ENCODE results near the gene LPAR1.
"Not testable (repeated sequence)": the region's sequence is repeated elsewhere in the genome, so short reads cannot be mapped to it uniquely, and the experiment has no call there.

Gene LPAR1

DNA sequence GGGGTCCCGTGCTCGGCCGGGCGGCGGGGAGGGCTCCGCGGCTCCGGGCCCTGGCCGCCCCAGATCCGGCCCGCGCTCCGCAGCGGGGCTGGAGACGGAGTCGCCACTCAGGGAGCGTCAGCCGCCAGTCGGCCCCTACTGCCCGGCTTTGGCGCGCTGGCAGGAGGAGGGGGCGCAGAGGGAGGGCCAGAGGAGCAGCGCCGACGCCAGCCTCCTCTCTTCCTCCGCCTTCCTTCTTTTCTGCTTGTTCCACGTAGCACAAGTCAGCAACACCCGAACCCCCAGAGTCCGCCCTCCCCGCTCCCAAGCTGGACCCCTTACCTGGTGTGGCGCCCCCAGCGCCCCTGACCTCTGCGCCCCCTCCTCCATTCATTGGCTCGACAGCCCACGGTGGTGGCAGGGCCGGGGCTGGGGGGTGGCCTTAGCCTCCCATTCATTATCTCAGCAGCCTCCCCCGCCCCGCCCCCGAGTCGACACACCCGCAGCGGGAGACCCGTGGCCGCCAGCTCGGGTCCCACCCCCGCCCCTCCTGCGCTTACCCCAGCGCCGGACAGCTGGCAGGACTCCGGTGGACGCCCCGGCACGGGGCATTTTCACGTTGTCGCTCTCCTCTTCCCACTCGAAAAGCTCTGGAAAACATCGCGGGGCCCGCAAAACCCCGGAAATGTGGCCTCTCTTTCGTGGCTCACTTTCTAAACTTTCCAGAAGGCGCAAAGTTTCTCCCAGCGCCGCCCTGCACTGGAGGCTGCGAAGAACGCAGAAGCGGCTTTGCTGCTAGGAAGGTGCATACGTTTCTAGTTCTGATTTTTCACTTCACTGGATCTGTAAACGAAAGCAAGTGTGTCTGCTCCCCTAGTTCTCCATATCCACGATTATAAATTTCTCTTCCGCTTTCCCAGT lies at the start of gene LPAR1:
Gene LPAR1 (minus strand): TSS at position 140 of the 900 bp plus-strand sequence. CDS start 66,353 bp downstream, outside the sequence.
- peak; percentile 45 for DNase-seq

GRCh38 chr9:111078391-111079038 lies 40.2 kb upstream of the LPAR1 start:
- no peak for DNase-seq

DNA sequence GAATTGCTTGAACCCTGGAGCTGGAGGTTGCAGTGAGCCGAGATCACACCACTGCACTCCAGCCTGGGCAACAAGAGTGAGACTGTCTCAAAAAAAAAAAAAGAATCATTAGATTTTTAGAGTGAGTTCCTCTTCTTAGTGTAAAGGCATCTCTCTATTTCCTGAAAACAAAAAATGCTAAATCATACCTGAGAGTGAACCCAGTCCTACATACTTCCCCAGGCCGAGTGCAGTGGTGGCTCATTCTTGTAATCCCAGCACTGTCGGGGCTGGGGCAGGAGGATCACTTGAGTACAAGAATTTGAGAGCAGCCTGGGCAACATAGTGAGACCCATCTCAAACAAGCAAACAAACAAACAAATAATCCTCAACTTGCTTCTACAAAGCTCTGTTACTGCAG lies 38.2 kb upstream of the LPAR1 start:
- no peak for DNase-seq

DNA sequence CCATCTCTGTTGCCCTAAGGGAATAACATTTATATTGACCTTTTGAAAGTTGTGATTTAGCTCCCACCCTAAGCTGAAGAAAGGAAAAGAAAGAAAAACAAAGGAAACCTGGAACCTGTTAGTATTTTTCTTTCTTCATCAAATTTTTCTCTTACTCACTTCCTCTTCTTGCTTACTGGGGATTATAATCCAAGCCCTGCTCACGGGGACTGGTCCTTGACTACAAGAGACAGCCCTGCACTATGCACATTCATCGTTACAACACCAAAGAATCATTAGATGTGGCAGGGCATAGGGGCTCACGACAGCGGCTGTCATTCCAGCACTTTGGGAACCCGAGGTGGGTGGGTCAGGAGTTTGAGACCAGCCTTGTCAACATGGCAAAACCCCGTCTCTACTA lies 37.8 kb upstream of the LPAR1 start:
- DNase-seq, result no peak

GRCh38 chr9:111074395-111074794 lies 36.1 kb upstream of the LPAR1 start:
- no peak for DNase-seq

- DNase-seq, result no peak
Measured at GRCh38 chr9:111069183-111069582, 30.9 kb upstream of the LPAR1 start.

DNA sequence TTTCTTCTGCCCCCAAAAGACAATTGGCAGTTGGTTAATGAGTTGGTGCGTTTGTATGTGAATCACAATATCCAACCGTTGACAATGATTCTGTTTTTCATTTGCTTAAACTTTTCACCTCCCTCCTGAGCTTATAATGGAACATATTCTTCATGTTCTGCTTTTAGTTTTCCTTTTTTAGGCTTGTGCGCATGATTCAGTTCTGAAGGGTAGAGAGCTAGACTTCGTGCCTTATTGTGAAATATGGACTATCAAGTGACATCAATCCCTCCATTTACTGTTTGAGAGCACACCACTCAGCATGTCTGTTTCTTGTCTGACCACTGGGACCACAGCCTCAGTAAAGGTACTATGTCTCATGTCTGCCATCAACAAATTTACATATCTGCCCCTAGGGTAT lies 30.5 kb upstream of the LPAR1 start:
- no peak for DNase-seq

- no peak for DNase-seq
Measured at GRCh38 chr9:111068383-111068730, 30.1 kb upstream of the LPAR1 start.

DNA sequence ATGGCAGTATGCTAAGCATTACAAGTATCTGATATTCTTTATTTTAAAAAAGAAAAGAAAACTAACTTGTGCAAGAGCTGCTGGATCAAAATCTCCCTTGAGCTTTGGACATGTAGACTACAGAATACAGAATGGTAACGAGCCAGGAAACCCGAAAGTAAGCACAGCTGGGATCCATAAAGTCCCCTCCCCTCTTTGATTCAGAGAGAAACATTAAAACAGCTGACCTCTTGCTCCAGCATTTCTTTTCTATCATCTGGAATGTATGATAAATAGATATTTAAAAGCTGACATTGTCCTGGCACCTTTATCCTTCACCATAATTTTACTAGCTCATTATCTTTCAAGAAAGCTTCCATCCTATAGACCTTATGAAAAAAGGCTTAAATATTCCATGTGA lies 28.2 kb upstream of the LPAR1 start:
- DNase-seq, result no peak

- no peak for DNase-seq
Measured at GRCh38 chr9:111065414-111065813, 27.1 kb upstream of the LPAR1 start.

DNA sequence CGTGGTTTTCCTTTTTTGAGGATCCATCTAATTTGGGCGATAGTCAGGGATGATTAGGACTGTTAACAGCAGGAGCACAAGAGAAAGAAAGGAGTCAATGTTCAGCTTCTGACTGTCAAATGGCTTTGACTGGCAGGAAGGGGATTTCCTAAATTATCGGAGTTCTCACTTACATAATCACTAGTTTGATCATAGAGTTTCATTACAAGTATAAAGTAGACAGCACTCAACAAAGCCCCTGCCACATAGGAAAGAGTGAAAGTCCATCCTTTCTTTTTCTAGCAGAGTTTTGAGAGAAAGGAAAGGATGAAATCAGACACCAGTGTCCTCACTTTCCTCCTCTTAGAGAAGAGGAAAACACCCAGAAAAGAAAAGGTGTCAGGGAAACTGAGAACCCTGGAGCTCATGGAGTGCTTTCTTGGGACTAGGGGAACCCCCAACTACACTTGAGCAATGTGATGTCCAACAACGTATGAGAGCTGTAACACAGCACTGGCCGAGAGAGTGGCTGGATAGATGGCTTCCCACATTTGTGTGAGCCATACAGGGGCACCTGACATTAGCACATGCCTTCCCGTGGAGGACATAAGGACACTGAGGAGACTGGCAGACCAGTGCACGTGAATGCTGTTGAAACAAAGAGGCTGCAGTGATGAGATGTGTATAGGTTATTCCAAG lies 26.0 kb upstream of the LPAR1 start:
- no peak for DNase-seq

DNA sequence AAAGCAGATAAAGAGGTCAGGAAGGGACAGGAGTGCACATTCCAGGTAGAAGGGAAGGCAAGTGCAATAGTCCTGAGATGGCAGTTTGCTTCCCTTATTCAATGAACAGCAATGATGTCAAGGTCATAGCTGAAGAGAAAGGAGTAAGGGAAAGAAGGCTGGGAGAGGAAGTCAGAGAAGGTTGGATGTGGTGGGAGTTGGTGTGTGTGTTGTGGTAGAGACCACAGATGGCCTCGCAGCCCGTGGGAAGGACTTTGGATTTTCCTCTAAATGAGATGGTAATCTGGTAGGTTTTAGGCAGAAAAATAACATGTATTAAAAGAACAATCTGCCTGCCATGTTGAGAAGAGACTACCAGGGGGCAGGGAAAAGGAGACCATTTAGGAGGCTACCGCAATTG lies 25.1 kb upstream of the LPAR1 start:
- DNase-seq, result no peak

DNA sequence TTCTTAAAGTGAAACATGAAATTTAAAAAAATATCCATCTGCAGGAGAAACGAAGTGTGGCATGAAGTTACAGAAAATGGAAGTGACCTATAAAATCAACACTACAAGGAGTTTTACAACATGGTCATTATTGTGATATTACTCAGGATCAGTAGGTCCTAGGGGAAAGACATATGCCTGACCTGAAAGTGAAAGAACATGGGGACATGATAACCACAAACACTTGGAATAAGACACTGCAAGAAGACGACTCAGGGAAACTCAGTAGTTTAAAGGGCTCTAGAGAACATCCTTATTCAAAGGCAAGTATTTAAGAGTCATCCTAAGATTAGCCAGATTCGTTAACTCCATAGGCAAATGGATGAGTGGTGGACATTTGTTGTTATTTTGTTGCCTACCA lies 19.9 kb upstream of the LPAR1 start:
- no peak for DNase-seq

GRCh38 chr9:111056538-111056937 lies 18.3 kb upstream of the LPAR1 start:
- DNase-seq, result peak; percentile 13

DNA sequence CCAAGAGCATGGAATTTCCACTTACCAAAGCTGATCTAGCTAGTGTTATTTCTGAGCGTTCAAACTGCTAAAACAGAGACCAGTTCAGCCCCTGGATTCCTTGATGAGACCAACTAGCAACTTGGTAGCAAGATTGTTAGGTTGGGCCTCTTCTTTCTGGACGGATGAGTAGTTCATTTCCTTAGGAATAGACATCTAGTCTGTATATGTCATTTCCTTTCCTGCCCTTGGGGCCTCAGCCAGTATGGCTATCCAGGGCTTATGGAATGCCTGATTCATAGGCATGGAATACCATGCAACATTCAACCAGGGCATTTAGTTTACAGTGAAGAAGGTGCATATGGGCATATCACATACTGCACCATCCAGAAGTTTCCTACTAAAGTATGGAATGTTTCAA lies 14.5 kb upstream of the LPAR1 start:
- DNase-seq, result no peak

DNA sequence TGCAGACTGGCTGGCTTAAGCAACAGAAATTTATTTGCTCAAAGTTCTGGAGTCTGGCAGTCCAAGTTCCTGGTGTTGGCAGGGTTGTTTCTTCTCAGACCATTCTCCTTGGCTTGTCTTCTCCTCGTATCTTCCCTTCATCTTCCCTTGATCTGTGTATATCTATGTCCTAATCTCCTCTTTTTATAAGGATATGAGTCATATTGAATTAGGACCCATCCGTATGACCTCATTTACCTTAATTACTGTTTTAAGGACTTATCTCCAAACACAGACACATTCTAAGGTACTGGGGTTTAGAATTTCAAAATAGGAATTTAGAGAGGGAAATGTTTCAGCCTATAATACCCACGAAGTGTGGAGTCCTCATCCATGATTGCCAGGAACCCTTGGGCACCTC lies 13.1 kb upstream of the LPAR1 start:
- no peak for DNase-seq

DNA sequence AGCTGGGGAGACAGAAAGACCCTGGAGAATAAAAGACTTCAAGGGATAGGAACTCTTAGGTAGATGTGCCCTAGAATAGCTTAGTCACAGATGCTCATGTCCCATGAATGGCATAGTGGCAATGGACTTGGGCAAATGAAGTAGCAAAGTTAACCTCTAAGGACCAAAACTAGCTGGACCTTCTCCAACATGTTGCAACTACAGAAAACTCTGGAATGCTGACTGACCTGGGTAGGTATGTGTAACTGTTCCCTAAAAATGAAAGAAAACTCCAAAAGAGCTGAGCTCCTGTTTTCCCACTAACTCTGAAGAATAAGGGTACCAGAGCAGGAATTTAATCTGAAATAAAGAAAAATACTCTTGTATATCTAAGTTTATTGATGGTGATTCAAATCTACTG lies 12.5 kb upstream of the LPAR1 start:
- no peak for DNase-seq

GRCh38 chr9:111047287-111047686 lies 9.0 kb upstream of the LPAR1 start:
- not testable (repeated sequence) for DNase-seq

DNA sequence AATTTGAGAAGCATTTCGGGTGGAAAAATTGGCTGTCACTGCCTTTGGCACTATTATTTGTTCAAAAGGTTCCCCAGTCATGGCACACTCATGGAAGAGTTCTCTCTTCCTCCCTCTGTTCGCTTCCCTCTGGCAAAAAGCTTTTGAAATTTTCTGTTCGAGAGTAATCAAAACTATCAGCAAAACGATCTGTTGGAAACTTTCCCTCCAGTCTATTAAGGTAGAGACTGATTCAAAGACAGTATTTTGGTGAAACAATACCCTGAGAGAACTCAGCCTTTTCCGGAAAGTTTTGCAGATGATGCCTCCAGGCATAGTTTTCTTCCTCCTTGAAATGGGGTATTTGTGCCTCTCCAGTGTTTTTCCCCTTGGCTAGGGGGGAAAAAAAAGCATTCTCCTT lies 3.6 kb upstream of the LPAR1 start:
- no peak for DNase-seq

DNA sequence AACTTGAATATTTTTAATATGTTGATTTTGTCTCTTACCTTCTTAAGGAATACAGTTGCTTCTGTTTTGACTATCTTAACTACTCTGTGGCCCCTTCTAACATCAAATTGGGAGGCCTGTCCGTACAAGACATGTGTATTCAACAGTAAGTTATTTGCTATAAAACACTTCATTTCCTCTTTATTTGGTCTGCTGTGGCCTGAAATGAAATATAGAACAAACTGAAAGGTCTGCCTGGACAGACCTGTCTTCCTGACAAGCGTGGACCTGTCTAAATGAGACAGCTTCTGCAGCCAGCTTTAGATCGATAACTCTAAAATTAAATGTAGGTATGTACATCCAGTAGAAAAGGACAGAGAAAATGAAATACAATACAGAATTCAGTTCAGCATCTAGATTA lies 2.2 kb upstream of the LPAR1 start:
- DNase-seq, result no peak

GRCh38 chr9:111039231-111039906 lies 1.1 kb upstream of the LPAR1 start:
- peak; percentile 45 for DNase-seq

- DNase-seq, result peak; percentile 54
Measured at GRCh38 chr9:111037708-111038330, 451 bp downstream of the LPAR1 start.

DNA sequence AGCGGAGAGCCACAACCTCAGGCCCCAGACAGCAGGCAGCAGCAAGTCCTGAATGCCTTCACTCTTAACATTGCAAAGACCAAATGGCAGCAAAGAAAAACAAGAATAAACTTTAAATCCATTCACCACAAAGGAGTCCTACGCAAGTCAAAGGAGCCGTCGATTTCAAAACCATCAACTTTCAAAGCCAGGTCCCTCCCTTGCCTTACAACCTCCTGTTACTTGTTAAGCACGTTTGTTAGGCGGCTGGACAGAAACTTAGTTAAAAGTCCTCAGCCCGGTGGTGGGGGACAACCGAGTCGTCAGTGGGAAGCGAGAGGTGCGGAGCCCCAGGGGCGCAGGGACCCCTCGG lies 938 bp downstream of the LPAR1 start:
- peak; percentile 19 for DNase-seq

All from NCI-H69 (cell line).